GM18867 (cell line): ENCODE results near the gene NVL.
"Not testable (repeated sequence)": the region's sequence is repeated elsewhere in the genome, so short reads cannot be mapped to it uniquely, and the experiment has no call there.

Experiments
- ATAC-seq: cut with Tn5 transposase; IDR thresholded peaks from one replicate; pipeline ENCODE4 v1.9.1; 2021; ENCODE audit warnings: mild to moderate bottlenecking, moderate library complexity; ENCODE audit not compliant: unreplicated experiment

The NVL gene

GRCh38 chr1:224238212-224238611, 91.8 kb downstream of the NVL start:
- no peak for ATAC-seq

- ATAC-seq: no peak
These were observed 92.7 kb downstream of the NVL start for GRCh38 chr1:224237119-224237881.

GRCh38 chr1:224235813-224236493, 94.0 kb downstream of the NVL start:
- no peak for ATAC-seq

GRCh38 chr1:224234017-224234416, 96.0 kb downstream of the NVL start:
- ATAC-seq: no peak

GRCh38 chr1:224226849-224227502, 103.0 kb downstream of the NVL start:
- no peak for ATAC-seq

- ATAC-seq: no peak
These were observed 105.9 kb downstream of the NVL start for GRCh38 chr1:224223819-224224714.

- no peak for ATAC-seq
These were observed 110.3 kb downstream of the NVL start for GRCh38 chr1:224219612-224220059.

- no peak for ATAC-seq
These were observed 110.9 kb downstream of the NVL start for GRCh38 chr1:224219011-224219611.

- ATAC-seq: no peak
These were observed 112.0 kb downstream of the NVL start for GRCh38 chr1:224217655-224218623.

- no peak for ATAC-seq
These were observed 113.6 kb downstream of the NVL start for GRCh38 chr1:224216382-224216781.

GRCh38 chr1:224213438-224214119, 116.4 kb downstream of the NVL start:
- ATAC-seq: no peak

GRCh38 chr1:224212618-224213061, 117.3 kb downstream of the NVL start:
- no peak for ATAC-seq

- no peak for ATAC-seq
These were observed 118.6 kb downstream of the NVL start for GRCh38 chr1:224211206-224211962.

- not testable (repeated sequence) for ATAC-seq
These were observed 123.9 kb downstream of the NVL start for GRCh38 chr1:224205931-224206538.

GRCh38 chr1:224205438-224205840, 124.5 kb downstream of the NVL start:
- no peak for ATAC-seq

- peak; percentile 51 for ATAC-seq
These were observed 126.5 kb downstream of the NVL start for GRCh38 chr1:224203243-224204016.

- no peak for ATAC-seq
These were observed 128.1 kb downstream of the NVL start for GRCh38 chr1:224201853-224202252.
